HG02840 (cell line): ENCODE data around the gene ELF4.

Source experiments
- ATAC-seq: cut with Tn5 transposase; IDR thresholded peaks from one replicate; pipeline ENCODE4 v1.9.1; 2021; ENCODE audit warnings: mild to moderate bottlenecking, moderate library complexity, moderate number of reproducible peaks; ENCODE audit not compliant: unreplicated experiment, low FRiP score

ELF4 gene

DNA sequence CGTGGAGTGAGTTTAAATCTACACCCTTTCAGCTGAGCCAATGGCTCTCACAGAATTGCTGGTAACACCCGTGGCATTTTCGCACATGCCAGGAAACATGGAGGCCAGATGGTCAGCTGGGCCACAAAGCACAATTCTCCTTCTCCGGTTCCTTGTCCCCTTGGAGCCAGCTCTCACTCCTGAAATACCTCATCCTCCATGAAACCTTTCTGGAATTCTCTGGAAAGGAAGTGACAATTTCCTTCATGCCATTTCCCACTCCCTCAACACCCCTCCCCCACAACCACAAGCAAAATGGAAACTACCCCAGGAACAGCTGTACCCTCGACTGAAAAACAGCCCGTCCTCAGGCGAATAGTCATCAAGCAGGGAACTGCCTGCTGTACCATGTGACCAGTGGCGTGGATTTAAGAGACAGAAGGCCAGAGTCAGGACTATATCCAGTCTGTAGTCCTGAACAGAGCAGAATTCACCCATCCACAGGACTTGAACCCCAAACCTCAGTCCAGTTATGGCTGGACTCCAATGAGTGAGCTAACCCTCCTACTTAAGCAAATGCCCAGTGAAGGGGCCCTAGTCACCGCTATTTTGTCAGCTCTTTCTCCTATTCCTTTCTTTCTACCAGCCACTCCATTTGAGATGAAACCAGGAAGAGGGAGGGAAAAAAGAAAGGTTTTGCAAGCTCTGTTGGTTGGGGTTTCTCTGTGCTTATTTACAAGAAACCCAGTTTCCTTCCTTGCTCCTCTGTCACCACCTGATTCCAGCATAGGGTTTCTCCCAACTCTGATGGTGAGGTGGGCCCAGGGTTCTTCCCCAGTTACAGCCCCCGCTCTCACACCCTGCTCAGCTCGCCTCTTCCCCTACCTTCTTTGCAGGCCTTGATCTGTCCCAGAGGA, 24.5 kb downstream of the ELF4 start:
- ATAC-seq, result no peak

DNA sequence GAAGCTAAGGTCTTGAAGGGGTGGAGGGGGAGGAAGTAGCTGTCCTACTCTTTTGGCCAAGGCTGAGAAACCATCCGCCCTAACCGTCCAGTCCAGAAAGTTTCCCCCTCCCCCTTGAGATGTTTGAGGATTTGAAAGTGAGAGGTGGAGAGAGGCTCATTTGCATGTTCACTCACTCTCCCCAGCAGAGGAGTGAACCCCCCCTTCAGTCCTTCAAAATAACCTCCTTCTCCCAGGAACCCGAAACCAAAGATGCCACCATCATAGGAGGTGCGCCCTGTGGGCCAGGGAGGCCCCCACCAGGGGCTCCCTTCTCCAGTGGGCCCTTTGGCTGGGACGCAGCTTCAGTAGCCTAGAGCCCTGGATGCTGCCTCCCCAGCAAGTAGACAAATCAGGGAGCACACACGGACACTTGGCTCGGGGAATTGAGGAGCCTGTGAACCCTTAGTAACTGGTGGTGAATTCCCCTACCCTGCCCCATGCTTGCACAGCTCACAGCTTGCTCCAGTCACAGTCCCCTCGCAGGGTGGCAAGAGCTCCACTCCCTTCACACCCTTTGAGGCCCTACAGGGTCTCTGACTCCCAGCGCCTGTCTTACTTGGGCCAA, 25.6 kb downstream of the ELF4 start:
- ATAC-seq, result peak; percentile 44

- no peak for ATAC-seq
Measured at GRCh38 chrX:130083656-130084382, 26.5 kb downstream of the ELF4 start.

GRCh38 chrX:130083107-130083490, 27.2 kb downstream of the ELF4 start:
- ATAC-seq, result no peak

DNA sequence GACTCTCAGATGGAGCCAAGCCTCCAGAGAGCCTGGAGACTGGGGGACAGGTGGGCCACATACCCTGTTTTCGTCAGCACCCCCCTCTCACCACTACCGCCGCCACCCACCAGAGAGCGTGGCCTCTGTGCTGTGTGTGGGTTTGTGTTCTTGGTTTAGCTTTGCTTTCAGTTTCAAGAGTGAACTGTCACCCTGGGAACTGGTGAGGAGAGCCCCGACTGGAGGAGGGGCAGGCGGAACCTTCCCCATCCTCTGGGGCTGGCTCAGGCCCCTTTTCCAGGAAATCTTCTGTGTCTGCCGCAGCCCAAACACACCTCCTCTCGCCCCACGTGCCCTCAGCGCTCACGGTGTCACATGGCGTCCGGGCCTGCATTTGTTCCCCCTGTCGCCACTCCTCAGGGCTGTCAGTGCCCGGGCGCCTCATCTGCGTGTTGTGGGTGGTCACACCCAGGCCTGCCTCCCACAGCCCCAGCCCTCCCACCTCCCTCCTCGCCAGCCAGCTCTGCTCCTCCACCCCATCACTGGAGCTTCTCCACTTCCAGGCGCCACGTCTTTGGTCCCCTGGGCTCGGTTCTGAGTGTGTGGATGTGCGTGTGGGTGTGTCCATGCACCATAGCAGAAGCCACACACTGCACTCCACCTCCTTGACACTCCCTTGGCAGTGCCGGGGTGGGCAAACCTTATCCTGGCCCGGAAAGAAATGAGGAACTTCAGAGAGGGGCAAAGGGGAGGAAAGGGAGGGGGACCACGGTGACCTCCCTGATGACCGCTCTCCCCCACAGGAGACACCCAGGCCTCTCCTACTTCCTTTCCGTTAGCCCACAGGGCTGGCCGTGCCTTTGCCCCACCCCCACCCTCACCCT, 27.8 kb downstream of the ELF4 start:
- ATAC-seq, result peak; percentile 56

DNA sequence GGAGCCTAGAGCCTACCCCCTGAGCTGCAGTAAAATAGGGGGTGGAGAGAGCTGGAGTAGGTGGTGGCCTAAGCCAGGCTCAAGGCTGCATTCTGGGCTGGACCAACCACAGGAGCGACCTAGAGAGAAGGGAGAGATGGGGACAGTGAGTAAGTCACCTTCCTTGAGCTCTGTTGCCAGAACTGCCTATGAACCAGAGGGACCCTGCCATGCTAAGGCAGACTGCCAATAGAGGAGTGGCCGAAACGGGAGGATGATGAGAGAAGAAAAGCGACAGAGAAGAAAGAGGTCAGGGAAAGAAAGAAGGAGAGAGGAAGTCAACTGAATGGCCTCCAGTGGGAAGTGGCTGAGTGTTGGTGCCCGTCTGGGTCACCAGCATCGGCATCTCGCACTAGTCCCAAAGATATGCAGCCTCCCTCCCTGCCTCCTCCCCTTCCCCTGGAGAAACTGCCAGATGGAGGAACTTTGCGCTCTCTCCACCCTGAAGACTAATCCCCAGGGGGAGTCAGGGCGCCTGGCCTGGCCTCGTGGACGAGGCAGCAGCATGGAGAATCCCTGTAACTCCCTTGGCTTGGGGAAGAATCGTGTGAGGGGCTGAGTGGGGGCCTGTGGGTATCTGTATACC, 28.8 kb downstream of the ELF4 start:
- ATAC-seq, result no peak

DNA sequence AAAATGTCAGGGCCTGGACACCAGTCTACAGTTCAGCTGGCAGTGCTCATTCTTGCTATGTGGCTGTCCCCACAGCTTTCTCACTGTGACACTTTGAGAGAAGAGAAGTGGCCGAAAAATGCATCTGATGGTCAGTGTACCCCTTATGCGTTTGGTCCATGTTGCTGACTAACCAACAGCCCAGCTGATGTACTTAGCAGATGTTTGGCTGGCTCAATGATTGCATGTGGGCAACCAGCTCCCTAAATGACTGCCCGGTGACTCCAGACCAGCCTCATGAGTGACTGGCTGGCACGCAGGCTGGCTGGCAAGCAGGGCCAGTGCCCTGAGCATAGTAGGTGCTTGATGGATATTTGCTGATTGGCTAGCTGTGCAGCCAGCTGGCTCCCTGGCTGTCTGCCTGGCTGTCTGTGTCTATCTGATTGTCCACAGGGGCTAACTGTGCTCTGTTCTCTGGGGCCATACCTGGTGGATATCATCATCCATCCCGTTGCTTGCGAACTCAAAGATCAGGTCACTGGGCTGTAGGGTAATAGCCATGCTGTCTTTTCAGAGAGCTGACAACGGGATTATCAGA, 29.4 kb downstream of the ELF4 start:
- no peak for ATAC-seq

DNA sequence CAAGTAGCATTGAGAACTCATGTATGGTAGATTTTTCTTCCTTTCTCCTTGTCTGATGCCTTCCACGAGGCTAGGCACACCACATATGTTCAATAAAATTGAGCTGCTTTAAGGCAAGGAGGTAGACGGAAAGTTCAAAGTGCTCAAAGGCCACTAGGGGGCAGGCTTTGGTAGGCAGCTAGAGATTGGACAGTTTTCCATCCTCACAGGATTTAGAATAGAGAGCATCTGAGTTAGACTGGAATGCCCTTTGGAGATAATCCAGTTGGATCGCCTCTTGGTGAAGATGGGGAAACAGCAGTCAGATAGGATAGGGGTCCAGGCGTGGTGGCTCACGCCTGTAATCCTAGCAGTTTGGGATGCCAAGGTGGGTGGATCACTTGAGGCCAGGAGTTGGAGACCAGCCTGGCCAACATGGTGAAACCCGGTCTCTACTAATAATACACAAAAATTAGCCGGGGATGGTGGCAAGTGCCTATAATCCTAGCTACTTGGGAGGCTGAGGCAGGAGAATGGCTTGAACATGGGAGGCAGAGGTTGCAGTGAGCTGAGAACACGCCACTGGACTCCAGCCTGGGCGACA, 30.4 kb downstream of the ELF4 start:
- ATAC-seq, result no peak

DNA sequence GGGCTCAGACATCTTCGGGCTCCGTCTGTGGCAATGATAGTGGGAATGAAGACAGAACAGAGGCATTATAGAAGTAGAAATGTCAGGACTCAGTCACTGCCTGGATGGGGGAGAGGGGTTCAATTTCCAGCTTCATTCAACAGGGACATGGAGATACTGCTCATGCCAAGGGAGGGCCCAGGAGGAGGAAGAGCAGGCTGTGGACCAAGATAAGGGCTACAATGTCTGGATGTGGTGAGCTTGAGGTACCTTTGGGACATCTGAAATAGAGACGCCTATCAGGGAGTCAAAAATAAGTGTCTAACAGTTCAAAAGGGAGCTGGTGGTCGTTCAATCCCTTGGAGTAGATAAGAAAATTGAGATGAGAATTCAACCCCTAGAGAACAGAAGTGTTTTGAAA, 34.5 kb downstream of the ELF4 start:
- ATAC-seq, result no peak

DNA sequence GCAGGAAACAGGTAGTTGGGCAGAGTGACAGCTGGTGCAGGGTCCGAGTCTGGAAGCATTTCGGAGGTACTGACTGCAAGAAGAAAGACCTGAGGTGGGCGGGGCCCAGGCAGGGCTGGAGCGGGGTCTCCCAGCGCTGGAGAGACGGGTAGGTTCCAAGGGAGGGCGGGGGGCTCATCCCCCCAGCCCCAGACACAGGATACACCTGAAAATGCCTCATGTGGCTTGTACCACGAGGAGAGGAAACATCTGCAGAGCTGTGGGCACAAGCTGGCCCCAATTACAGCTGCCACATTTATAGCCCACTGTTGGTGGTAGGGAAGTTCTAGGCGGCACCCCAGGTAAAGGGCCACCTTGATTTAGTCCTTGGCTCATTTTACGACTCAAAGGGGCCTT, 38.0 kb downstream of the ELF4 start:
- ATAC-seq, result no peak

GRCh38 chrX:130071611-130072344, 38.5 kb downstream of the ELF4 start:
- ATAC-seq, result no peak

GRCh38 chrX:130066975-130067615, 43.2 kb downstream of the ELF4 start:
- no peak for ATAC-seq

DNA sequence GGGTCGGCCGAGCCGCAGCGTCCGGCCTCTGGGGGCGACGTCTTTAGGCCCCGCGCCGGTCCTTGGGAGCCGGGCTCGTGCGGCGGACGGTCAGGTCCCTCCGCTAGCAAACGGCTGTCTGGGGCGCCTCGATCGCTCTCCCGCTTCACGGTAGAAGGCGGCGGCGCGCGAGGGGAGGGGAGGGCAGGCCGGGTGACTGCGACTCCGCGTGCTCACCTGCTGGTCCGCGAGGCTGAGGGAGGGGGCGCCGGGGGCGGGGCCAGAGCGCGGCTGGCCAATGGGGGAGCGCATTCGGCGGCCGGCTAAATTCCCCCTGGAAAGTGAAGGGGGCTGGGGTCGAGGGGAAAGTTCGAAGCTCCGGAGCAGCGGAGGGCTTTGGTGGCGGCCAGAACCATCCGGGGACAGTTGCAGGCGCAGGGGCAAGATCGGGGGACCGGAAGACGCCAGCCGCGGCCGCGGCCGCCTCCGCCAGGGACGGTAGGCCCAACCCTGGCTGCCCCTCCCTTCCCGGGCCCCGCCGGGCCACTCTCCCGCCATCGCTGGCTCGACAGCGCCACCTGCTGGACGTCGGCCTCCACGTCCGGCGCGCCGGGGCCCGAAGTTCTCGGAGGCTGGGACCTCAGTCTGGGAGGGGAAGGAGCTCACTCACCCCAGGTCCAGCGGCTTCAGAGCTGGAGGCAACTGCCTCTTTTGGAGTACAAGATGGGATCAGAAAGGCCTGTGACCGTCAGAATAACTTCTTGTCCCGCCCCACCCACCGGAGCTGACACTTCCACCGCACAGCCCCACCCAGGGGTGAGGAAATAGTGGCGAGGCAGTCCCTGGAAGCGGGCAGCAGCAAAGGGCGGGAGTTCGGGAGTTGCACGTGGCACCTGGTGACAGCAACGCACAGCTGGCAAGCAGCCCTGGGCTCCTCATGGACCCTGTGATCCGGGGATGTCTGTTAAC, 49.9 kb downstream of the ELF4 start:
- ATAC-seq, result peak; percentile 76

DNA sequence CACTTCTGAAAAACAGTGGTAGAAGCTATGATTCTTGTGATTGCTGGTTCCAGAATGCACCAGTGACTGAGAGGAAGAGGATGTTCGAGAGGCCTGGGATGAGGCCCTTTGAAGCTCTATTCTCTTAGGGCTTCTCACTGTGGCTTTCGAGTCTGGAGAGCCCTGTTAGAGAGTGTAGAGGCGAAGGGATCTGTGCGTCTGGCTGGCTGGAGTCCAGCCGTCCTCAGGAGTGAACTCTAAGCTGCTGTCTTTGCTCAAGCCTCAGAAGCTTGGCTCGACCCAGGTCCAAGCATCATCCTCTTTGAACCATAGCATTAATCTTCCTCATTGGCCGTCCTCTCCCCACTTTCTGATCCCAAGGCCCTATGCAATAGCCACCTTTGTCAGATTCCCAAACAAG, 51.6 kb downstream of the ELF4 start:
- no peak for ATAC-seq

DNA sequence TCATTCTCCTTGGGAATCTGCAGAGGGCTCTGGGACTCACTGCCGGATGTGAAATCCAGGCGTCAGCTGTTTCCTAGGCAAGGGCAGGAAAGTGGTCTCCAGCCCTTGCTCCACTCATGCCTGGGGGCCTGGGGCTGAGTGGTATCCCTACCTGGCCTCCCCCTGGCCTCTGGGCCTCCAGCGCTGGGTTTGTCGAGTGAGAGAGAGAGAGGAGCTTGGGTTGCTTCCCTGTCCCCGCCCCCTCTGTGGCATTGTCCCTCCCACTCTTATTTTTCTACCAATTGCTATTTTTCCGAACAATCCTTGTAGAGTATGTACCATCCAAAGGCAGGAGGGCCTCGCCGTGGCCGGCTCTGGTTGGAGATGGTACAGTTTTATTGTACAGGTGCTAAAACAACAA, 53.1 kb downstream of the ELF4 start:
- ATAC-seq, result no peak

- no peak for ATAC-seq
Measured at GRCh38 chrX:130055899-130056298, 54.4 kb downstream of the ELF4 start.

GRCh38 chrX:130055103-130055502, 55.2 kb downstream of the ELF4 start:
- ATAC-seq, result no peak
